ENCODE data around the gene COLGALT1. TPM values are rescaled to one million over a fixed set of nuclear protein-coding genes. Genes with fewer than 3 reads are reported as not detected.
"Not testable (repeated sequence)": the region's sequence is repeated elsewhere in the genome, so short reads cannot be mapped to it uniquely, and the experiment has no call there.

Gene COLGALT1
- total RNA-seq, 1 donor from 2014 or later: 104 TPM

DNA sequence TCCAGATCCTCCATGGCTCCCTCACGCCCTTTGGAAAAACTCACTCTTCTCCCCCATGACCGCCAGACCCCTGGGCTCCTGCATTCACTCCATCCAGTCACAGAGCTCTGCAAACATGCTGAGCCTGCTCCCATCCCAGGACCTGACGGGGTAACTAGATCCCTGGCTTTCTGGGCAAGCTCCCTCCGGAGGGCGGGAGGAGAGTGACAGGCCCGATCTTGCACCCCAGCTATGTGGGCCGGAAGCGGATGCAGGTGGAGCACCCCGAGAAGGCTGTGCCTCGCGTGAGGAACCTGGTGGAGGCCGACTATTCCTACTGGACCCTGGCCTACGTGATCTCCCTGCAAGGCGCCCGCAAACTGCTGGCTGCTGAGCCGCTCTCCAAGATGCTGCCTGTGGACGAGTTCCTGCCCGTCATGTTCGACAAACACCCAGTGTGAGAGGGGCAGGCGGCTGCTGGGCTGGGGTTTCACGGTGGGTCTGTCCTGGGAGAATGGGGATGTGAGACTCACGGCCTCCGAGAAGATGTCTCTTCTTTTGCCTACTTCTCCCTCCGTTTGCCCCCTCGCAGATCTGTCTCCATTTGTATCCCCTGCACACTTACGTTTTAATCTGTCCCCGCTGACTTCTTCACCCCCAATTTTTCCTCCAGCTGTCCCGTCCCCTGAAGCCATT is 25.2 kb downstream of the COLGALT1 start:
- ATAC-seq (no peak), DNase-seq (no peak)
- Histone ChIP-seq H3K27ac (no peak overlapping the region), H3K9me3 (no peaks in the 10 kb centered on the region), H3K4me1 (no peaks in the 10 kb centered on the region), H3K27me3 (no peaks in the 10 kb centered on the region), H3K36me3 (peaks cover 56% of the 10 kb centered on the region), H3K4me3 (no peak overlapping the region)
- intact Hi-C loops (cut with DNase I): no loop called here
- TF ChIP-seq, protein P1, sequence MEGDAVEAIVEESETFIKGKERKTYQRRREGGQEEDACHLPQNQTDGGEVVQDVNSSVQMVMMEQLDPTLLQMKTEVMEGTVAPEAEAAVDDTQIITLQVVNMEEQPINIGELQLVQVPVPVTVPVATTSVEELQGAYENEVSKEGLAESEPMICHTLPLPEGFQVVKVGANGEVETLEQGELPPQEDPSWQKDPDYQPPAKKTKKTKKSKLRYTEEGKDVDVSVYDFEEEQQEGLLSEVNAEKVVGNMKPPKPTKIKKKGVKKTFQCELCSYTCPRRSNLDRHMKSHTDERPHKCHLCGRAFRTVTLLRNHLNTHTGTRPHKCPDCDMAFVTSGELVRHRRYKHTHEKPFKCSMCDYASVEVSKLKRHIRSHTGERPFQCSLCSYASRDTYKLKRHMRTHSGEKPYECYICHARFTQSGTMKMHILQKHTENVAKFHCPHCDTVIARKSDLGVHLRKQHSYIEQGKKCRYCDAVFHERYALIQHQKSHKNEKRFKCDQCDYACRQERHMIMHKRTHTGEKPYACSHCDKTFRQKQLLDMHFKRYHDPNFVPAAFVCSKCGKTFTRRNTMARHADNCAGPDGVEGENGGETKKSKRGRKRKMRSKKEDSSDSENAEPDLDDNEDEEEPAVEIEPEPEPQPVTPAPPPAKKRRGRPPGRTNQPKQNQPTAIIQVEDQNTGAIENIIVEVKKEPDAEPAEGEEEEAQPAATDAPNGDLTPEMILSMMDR (IDR thresholded peaks at IDR 0.05): no peak

DNA sequence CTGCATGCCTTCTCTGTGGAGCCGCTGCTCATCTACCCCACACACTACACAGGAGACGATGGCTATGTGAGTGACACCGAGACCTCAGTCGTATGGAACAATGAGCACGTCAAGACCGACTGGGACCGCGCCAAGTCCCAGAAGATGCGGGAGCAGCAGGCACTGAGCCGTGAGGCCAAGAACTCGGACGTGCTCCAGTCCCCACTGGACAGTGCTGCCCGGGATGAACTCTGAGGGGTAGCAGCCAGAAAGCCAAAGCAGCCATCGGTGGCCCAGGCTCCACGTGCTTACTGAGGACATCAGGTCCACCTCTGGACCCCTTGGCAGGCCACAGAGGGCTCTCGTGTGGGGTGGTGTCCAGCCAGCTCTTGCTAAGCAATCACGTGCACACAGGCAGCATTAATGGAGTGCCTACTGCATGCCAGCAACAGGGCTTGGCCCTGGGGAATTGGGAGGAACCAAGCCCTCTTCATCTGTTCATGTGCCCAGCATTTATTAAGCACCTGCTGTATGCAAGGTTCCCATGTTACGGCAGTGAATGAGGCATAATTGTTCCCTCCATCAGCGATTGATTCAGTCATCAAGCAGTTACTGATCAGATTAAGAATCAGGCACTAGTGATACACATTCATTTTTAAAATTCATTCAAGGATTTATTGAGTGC is 25.9 kb downstream of the COLGALT1 start:
- TF ChIP-seq, protein P1 (IDR thresholded peaks at IDR 0.05): no peak
- Histone ChIP-seq H3K4me3 (no peak overlapping the region), H3K9me3 (no peaks in the 10 kb centered on the region), H3K36me3 (peaks cover 50% of the 10 kb centered on the region), H3K4me1 (no peaks in the 10 kb centered on the region), H3K27ac (no peak overlapping the region), H3K27me3 (no peaks in the 10 kb centered on the region)
- no peak for ATAC-seq
- DNase-seq: no peak
- intact Hi-C loops (cut with DNase I): no loop called here

DNA sequence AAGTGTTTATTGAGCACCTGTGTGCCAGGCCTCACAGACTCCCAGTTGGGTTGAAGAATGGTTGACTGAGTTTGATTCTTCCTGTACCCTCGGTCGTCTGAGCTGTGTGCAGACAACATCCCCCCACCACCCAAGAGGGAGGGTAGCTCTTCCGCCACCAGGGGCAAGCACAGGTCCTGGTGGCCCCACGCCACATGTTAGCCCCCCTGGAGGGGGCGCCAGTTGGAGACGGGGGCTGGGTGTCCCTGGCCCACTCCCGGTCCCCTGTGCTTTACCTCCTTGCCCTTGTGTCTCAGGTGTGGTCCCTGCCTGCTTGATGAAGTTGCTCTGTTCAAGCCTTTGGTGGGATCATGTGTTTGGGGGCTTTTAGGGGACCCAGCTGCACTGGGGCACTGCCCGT is 27.2 kb downstream of the COLGALT1 start:
- H3K27me3 ChIP-seq: no peaks in the 10 kb centered on the region
- ATAC-seq (no peak), DNase-seq (no peak)
- H3K4me3 ChIP-seq: no peak overlapping the region
- H3K9me3 ChIP-seq: no peaks in the 10 kb centered on the region
- H3K27ac ChIP-seq: no peak overlapping the region
- peaks cover 48% of the 10 kb centered on the region for H3K36me3 ChIP-seq
- TF ChIP-seq, protein P1 (IDR thresholded peaks at IDR 0.05): no peak
- no peaks in the 10 kb centered on the region for H3K4me1 ChIP-seq
- intact Hi-C loops (cut with DNase I): no loop called here

DNA sequence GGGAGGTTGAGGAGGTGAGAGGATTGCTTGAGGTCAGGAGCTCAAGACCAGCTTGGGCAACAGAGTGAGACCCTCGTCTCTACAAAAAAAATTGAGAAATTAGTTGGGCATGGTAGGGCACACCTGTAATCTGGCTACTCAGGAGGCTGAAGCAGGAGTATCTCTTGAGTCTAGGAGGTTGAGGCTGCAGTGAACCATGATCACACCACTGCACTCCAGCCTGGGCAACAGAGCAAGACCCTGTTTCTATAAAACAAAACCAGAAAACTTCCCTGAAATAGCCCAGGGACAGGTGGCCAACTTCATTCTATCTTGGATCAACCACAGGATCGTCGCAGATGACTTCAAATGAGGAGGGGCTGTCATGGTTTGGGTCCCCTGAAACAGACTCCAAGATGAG is 28.7 kb downstream of the COLGALT1 start:
- no peak overlapping the region for H3K27ac ChIP-seq
- TF ChIP-seq, protein P1 (IDR thresholded peaks at IDR 0.05): no peak
- no peaks in the 10 kb centered on the region for H3K9me3 ChIP-seq
- H3K36me3 ChIP-seq: peaks cover 32% of the 10 kb centered on the region
- no peaks in the 10 kb centered on the region for H3K4me1 ChIP-seq
- DNase-seq (no peak), ATAC-seq (no peak)
- intact Hi-C loops (cut with DNase I): no loop called here
- H3K27me3 ChIP-seq: no peaks in the 10 kb centered on the region
- no peak overlapping the region for H3K4me3 ChIP-seq

DNA sequence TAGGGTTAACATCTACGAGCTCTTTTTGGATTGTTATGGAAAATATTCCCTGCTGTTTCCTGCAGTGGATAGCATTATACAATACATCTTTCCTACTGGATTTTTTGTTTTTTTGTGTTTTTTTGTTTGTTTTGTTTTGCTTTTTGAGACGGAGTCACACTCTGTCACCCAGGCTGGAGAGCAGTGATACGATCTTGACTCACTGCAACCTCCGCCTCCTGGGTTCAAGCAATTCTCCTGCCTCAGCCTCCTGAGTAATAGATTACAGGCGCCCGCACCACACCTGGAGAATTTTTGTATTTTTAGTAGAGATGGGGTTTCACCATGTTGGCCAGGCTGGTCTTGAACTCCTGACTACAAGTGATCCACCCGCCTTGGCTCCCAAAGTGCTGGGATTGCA is 29.9 kb downstream of the COLGALT1 start:
- H3K27ac ChIP-seq; H3K4me1 ChIP-seq; H3K27me3 ChIP-seq; ATAC-seq; intact Hi-C loops (cut with DNase I); DNase-seq; H3K9me3 ChIP-seq; H3K4me3 ChIP-seq: not testable (repeated sequence)
- peaks cover 25% of the 10 kb centered on the region for H3K36me3 ChIP-seq

DNA sequence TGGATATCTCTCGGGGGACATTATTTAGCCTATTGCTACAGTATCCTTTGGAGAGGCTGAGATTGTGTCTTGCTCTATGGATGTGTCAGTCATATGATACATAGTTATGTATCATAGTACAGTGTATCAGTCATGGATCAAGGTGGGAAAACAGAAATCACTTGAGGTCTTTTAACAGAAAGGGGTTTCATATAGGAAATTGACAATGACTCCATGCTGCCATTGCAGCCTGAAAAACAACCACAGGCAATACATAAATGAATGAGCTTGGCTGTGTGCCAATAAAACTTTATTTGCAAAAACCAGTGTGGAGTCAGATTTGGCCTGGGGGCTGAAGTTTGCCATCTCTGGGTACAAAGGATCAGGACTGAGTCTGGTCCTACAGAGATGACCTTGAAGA is 35.4 kb downstream of the COLGALT1 start:
- DNase-seq: no peak
- no peak overlapping the region for H3K27ac ChIP-seq
- TF ChIP-seq, protein P1 (IDR thresholded peaks at IDR 0.05): no peak
- no peaks in the 10 kb centered on the region for H3K27me3 ChIP-seq
- intact Hi-C loops (cut with DNase I): no loop called here
- no peaks in the 10 kb centered on the region for H3K4me1 ChIP-seq
- H3K4me3 ChIP-seq: no peak overlapping the region
- ATAC-seq: no peak
- H3K9me3 ChIP-seq: no peaks in the 10 kb centered on the region
- no peaks in the 10 kb centered on the region for H3K36me3 ChIP-seq

DNA sequence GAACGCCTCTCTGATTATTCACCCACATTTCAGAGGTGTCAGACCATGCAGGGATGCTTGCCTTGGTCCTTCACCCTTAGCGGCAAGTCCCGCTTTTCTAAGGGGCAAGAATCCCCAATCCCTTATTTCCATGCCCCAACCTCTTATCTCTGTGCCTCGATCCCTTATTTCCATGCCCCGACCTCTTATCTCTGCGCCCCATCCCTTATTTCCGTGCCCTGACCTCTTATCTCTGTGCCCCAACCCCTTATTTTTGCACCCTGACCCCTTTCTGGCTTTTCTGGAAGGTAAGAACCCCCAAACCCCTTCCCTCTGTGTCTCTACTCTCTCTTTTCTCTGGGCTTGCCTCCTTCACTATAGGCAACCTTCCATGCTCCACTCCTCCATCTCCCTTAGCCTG is 38.8 kb downstream of the COLGALT1 start:
- ATAC-seq; H3K27ac ChIP-seq; H3K27me3 ChIP-seq; DNase-seq; H3K36me3 ChIP-seq; H3K9me3 ChIP-seq; H3K4me3 ChIP-seq; intact Hi-C loops (cut with DNase I); H3K4me1 ChIP-seq: not testable (repeated sequence)

DNA sequence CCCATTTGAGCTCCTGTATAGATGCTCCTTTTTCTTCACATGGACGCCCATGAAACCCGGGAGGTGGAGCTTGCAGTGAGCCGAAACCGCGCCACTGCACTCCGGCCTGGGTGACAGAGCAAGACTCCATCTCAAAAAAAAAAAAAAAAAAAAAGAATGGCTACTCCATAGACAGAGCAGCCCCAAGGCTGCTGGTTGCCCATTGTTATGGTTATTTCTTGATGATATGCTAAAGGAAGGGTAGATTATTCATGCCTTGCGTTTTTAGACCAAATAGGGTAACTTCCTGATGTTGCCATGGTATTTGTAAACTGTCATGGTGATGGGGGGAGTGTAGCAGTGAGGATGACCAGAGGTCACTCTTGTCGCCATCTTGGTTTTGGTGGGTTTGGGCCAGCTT is 42.6 kb downstream of the COLGALT1 start:
- H3K36me3 ChIP-seq; H3K27ac ChIP-seq; DNase-seq; H3K9me3 ChIP-seq; ATAC-seq; intact Hi-C loops (cut with DNase I); H3K4me3 ChIP-seq; H3K4me1 ChIP-seq: not testable (repeated sequence)
- peaks cover 14% of the 10 kb centered on the region for H3K27me3 ChIP-seq

Measured in upper lobe of right lung (tissue), 1 donor.